Naive thymus-derived CD4-positive, alpha-beta T cell (primary cell): ENCODE data around the gene MBOAT1. TPM values are rescaled to one million over a fixed set of nuclear protein-coding genes. Genes with fewer than 3 reads are reported as not detected.
A peak's percentile ranks its signal among the peaks of the same experiment; 100 is the strongest.
"Not testable (repeated sequence)": the region's sequence is repeated elsewhere in the genome, so short reads cannot be mapped to it uniquely, and the experiment has no call there.

Experiments
- ATAC-seq: fragments of 150-1000 bp; cut with Tn5 transposase; 2 replicates; pipeline ENCODE4 v1.10.0; 2021; ENCODE audit warnings: mild to moderate bottlenecking, moderate library complexity
- CTCF ChIA-PET: fragments of 350-600 bp; sonication (Branson Sonifier 250); formaldehyde crosslinking; loops from one replicate; lab custom pipeline; 2021; ENCODE audit warnings: antibody characterized with exemption; lab: Charles Lee
- POLR2A ChIA-PET: fragments of 350-600 bp; sonication (Branson Sonifier 250); formaldehyde crosslinking; loops from one replicate; lab custom pipeline; 2021; ENCODE audit warnings: antibody characterized with exemption, inconsistent platforms; lab: Charles Lee
- DNase-seq, 9 donors: peaks; one replicate each; pipeline versions ENCODE4 v3.0.0 to v3.0.0-alpha.2; 2020 to 2022; ENCODE audit warnings: mixed read lengths in 1 of 9
- H3K27ac ChIP-seq: one replicate; pipeline ENCODE4 v1.7.0; 2013; ENCODE audit warnings: mild to moderate bottlenecking, low read depth, low read length, moderate library complexity
- H3K27me3 ChIP-seq, 2 donors: one replicate each; pipeline ENCODE4 v1.7.0; 2013; ENCODE audit warnings: low read length in 2 of 2, mild to moderate bottlenecking in 2 of 2, moderate library complexity in 2 of 2; ENCODE audit not compliant: control insufficient read depth in 2 of 2, insufficient read depth in 2 of 2
- H3K36me3 ChIP-seq, 3 experiments: 1 replicate in 2 of 3; 2 replicates in 1 of 3; pipeline ENCODE4 v1.7.0; 2013; ENCODE audit warnings: low read length in 3 of 3, mild to moderate bottlenecking in 3 of 3, moderate library complexity in 1 of 3; ENCODE audit not compliant: insufficient read depth in 3 of 3, control insufficient read depth in 2 of 3
- H3K4me1 ChIP-seq, 2 donors: one replicate each; pipeline ENCODE4 v1.7.0; 2013; ENCODE audit warnings: low read length in 2 of 2, mild to moderate bottlenecking in 2 of 2, moderate library complexity in 1 of 2; ENCODE audit not compliant: control insufficient read depth in 2 of 2, insufficient read depth in 2 of 2
- H3K4me3 ChIP-seq: 2 replicates; pipeline ENCODE4 v1.7.0; 2013; ENCODE audit warnings: mild to moderate bottlenecking, low read length
- H3K9me3 ChIP-seq, 3 experiments: 1 replicate in 2 of 3; 2 replicates in 1 of 3; pipeline ENCODE4 v1.7.0; 2013; ENCODE audit warnings: low read length in 3 of 3; ENCODE audit not compliant: control insufficient read depth in 2 of 3
- H3K27ac Mint-ChIP-seq, 9 donors: one replicate each; pipeline ENCODE4 v1.8.0; 2020 to 2022; ENCODE audit warnings: mixed read lengths in 9 of 9, mild to moderate bottlenecking in 8 of 9, moderate library complexity in 5 of 9, inconsistent platforms in 2 of 9
- H3K27me3 Mint-ChIP-seq, 5 donors: one replicate each; pipeline ENCODE4 v1.8.0; 2021 to 2022; ENCODE audit warnings: mixed read lengths in 5 of 5, mild to moderate bottlenecking in 1 of 5
- H3K36me3 Mint-ChIP-seq, 5 donors: one replicate each; pipeline ENCODE4 v1.8.0; 2020 to 2022; ENCODE audit warnings: mixed read lengths in 5 of 5, mild to moderate bottlenecking in 3 of 5, inconsistent platforms in 1 of 5
- H3K4me1 Mint-ChIP-seq, 7 donors: one replicate each; pipeline ENCODE4 v1.8.0; 2020 to 2022; ENCODE audit warnings: mixed read lengths in 7 of 7, mild to moderate bottlenecking in 3 of 7, inconsistent platforms in 1 of 7
- H3K4me3 Mint-ChIP-seq, 10 donors: one replicate each; pipeline ENCODE4 v1.8.0; 2020 to 2022; ENCODE audit warnings: mild to moderate bottlenecking in 10 of 10, mixed read lengths in 10 of 10, moderate library complexity in 6 of 10, inconsistent platforms in 2 of 10
- H3K9me3 Mint-ChIP-seq, 11 donors: one replicate each; pipeline ENCODE4 v1.8.0; 2020 to 2022; ENCODE audit warnings: mixed read lengths in 11 of 11, mild to moderate bottlenecking in 4 of 11, inconsistent platforms in 1 of 11, moderate library complexity in 1 of 11
- intact Hi-C, 2 donors: fragments of 100-400 bp; cut with micrococcal nuclease; formaldehyde crosslinking; loops; one replicate each; pipeline ENCODE4 v1.15.1; 2023
- polyA plus RNA-seq, 2 donors: library from polyadenylated mRNA; unstranded; fragments of 300-500 nt; fragmentation: Illumina TruSeq; gene quantifications; one replicate each; pipeline ENCODE4 v1.2.3, GENCODE V29; 2021
- total RNA-seq, 6 experiments: library from RNA in 5 of 6; stranded (reverse) in 5 of 6; gene quantifications; 1 replicate in 5 of 6; 2 replicates in 1 of 6; pipeline ENCODE4 v1.2.3 and lab custom pipeline; 2021 to 2026

Gene MBOAT1
- total and polyA plus RNA-seq, 7 experiments from 2014 or later = 0.84 to 24.7 (median 9.5) TPM

GRCh38 chr6:20139127-20139963 is 72.9 kb downstream of the MBOAT1 start:
- POLR2A ChIA-PET, H3K4me3 ChIP-seq, H3K27me3 Mint-ChIP-seq, ATAC-seq, H3K4me1 ChIP-seq, H3K36me3 ChIP-seq, H3K4me3 Mint-ChIP-seq, DNase-seq, H3K9me3 ChIP-seq, H3K27ac Mint-ChIP-seq, intact Hi-C loops, H3K27me3 ChIP-seq, H3K9me3 Mint-ChIP-seq, H3K27ac ChIP-seq, CTCF ChIA-PET: not testable (repeated sequence)
- Mint-ChIP-seq H3K36me3 (peaks cover 0 to 39% (median 21%) of the 10 kb centered on the region in 5 donors), H3K4me1 (peaks cover 0 to 12% (median 0%) of the 10 kb centered on the region in 7 donors)

DNA sequence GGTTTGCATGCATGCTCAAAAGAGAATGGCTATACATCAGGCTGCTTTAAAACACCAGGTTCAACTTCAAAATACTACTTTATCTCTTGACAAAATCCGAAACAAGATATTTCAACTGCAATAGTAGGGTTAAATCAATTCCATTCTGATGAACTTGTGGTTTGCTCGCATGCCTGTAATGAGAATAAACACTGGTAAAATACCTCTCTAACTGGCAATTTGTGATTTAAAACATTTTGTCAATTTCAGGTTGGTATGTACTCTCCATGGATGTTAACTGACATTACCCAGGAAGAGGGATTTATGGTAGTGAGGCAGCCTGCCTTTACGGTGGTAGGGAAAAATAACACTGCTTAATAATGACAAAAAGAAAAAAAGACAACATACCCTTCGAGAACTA is 74.4 kb downstream of the MBOAT1 start:
- Mint-ChIP-seq H3K4me3 (no peak overlapping the region), H3K4me1 (peaks cover 0 to 12% (median 0%) of the 10 kb centered on the region in 7 donors), H3K9me3 (peaks cover 0 to 1% (median 0%) of the 10 kb centered on the region in 11 donors), H3K27me3 (no peaks in the 10 kb centered on the region), H3K27ac (no peak overlapping the region), H3K36me3 (peaks cover 0 to 42% (median 25%) of the 10 kb centered on the region in 5 donors)
- POLR2A ChIA-PET = no interaction called here
- no peaks in the 10 kb centered on the region for H3K4me1 ChIP-seq
- no peak for DNase-seq
- CTCF ChIA-PET = no interaction called here
- H3K36me3 ChIP-seq = peaks cover 0 to 5% (median 0%) of the 10 kb centered on the region in 3 experiments
- ATAC-seq = no peak
- no peak overlapping the region for H3K27ac ChIP-seq
- H3K9me3 ChIP-seq = no peaks in the 10 kb centered on the region
- intact Hi-C loops = no loop called here
- H3K4me3 ChIP-seq = no peak overlapping the region
- H3K27me3 ChIP-seq = no peaks in the 10 kb centered on the region

- peaks cover 0 to 5% (median 0%) of the 10 kb centered on the region in 3 experiments for H3K36me3 ChIP-seq
- H3K4me3 ChIP-seq = no peak overlapping the region
- Mint-ChIP-seq H3K36me3 (peaks cover 3 to 40% (median 25%) of the 10 kb centered on the region in 5 donors), H3K4me1 (peaks cover 0 to 12% (median 0%) of the 10 kb centered on the region in 7 donors), H3K27ac (no peak overlapping the region), H3K4me3 (no peak overlapping the region), H3K27me3 (no peaks in the 10 kb centered on the region), H3K9me3 (peaks cover 0 to 1% (median 0%) of the 10 kb centered on the region in 11 donors)
- no peak overlapping the region for H3K27ac ChIP-seq
- no peaks in the 10 kb centered on the region for H3K9me3 ChIP-seq
- DNase-seq = no peak
- POLR2A ChIA-PET = no interaction called here
- no peak for ATAC-seq
- intact Hi-C loops = no loop called here
- no peaks in the 10 kb centered on the region for H3K4me1 ChIP-seq
- CTCF ChIA-PET = no interaction called here
- no peaks in the 10 kb centered on the region for H3K27me3 ChIP-seq
Measured at GRCh38 chr6:20137240-20137639, 75.0 kb downstream of the MBOAT1 start.

DNA sequence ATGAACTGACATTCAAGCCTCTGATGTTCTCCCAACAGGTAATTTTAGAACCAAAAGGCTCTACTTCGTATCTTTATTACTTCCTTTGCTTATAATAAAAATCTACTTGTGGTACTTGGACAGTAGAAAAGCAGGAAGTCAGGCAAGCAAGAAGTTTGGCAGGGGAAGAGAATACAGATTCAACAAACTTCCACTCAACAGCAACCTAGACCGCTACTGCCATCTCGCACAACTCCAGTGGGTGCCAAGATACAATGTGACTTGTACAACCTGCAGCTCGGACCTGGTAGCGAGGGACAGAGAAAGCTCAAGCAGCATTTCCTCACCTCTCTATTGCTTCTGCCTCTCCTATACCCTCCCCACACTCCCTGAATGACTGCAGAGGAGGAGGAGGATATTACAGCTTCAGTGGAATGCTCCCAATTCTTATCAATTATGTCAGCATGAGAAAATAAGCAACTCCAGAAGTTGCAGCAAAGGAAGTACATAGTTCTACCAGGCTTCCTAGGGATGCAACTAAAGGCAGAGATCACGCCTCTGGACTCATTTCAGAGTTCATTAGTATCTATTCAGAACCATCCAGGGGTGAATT is 76.5 kb downstream of the MBOAT1 start:
- intact Hi-C loops = no loop called here
- Histone ChIP-seq H3K4me1 (no peaks in the 10 kb centered on the region), H3K4me3 (no peak overlapping the region), H3K36me3 (peaks cover 0 to 3% (median 0%) of the 10 kb centered on the region in 3 experiments), H3K27ac (no peak overlapping the region), H3K27me3 (no peaks in the 10 kb centered on the region), H3K9me3 (no peaks in the 10 kb centered on the region)
- DNase-seq = no peak
- Mint-ChIP-seq H3K36me3 (peaks cover 4 to 35% (median 21%) of the 10 kb centered on the region in 5 donors), H3K4me1 (peaks cover 0 to 12% (median 0%) of the 10 kb centered on the region in 7 donors), H3K9me3 (peaks cover 0 to 1% (median 0%) of the 10 kb centered on the region in 11 donors), H3K4me3 (no peak overlapping the region), H3K27me3 (no peaks in the 10 kb centered on the region), H3K27ac (peak overlapping the region in 1 of 9 donors; percentile 10)
- CTCF ChIA-PET = interaction anchor here (0.8 kb wide), 1 partner anchor 9 kb away, joined by 3 read pairs; no protein-coding TSS in a partner anchor
- no peak for ATAC-seq
- POLR2A ChIA-PET = interaction anchor here (0.8 kb wide), 1 partner anchor 12 kb away, joined by 3 read pairs; no protein-coding TSS in a partner anchor

- H3K27me3 ChIP-seq = no peaks in the 10 kb centered on the region
- DNase-seq = no peak
- Mint-ChIP-seq H3K4me3 (no peak overlapping the region), H3K36me3 (peaks cover 4 to 25% (median 15%) of the 10 kb centered on the region in 5 donors), H3K27me3 (no peaks in the 10 kb centered on the region), H3K27ac (no peak overlapping the region), H3K4me1 (peaks cover 0 to 12% (median 0%) of the 10 kb centered on the region in 7 donors), H3K9me3 (peaks cover 0 to 1% (median 0%) of the 10 kb centered on the region in 11 donors)
- H3K36me3 ChIP-seq = no peaks in the 10 kb centered on the region
- CTCF ChIA-PET = interaction anchor here (0.8 kb wide), 1 partner anchor 8 kb away, joined by 3 read pairs; no protein-coding TSS in a partner anchor
- intact Hi-C loops = no loop called here
- no peaks in the 10 kb centered on the region for H3K4me1 ChIP-seq
- POLR2A ChIA-PET = no interaction called here
- H3K4me3 ChIP-seq = no peak overlapping the region
- no peak overlapping the region for H3K27ac ChIP-seq
- H3K9me3 ChIP-seq = no peaks in the 10 kb centered on the region
- ATAC-seq = no peak
Measured at GRCh38 chr6:20134613-20135012, 77.7 kb downstream of the MBOAT1 start.

- Mint-ChIP-seq H3K4me3 (no peak overlapping the region), H3K4me1 (peaks cover 0 to 11% (median 4%) of the 10 kb centered on the region in 7 donors), H3K36me3 (peaks cover 4 to 23% (median 15%) of the 10 kb centered on the region in 5 donors), H3K9me3 (no peaks in the 10 kb centered on the region), H3K27ac (no peak overlapping the region), H3K27me3 (no peaks in the 10 kb centered on the region)
- H3K27me3 ChIP-seq = no peaks in the 10 kb centered on the region
- H3K9me3 ChIP-seq = no peaks in the 10 kb centered on the region
- H3K4me3 ChIP-seq = no peak overlapping the region
- DNase-seq (no peak), ATAC-seq (no peak)
- H3K27ac ChIP-seq = no peak overlapping the region
- intact Hi-C loops = loop anchor here in 1 of 2 donors (10.0 kb wide), 1 partner anchor 145 kb away; no protein-coding TSS in a partner anchor
- ChIA-PET CTCF (interaction anchor here (0.6 to 1.3 kb wide), 2 partner anchors 37 to 414 kb away, joined by 3 to 4 read pairs; no protein-coding TSS in a partner anchor), POLR2A (no interaction called here)
- H3K4me1 ChIP-seq = no peaks in the 10 kb centered on the region
- no peaks in the 10 kb centered on the region for H3K36me3 ChIP-seq
Measured at GRCh38 chr6:20129290-20130088, 82.8 kb downstream of the MBOAT1 start.
